GM06990 (cell line): Measurements from ENCODE around the gene INPP5A.
A peak's percentile ranks its signal among the peaks of the same experiment; 100 is the strongest.

Source experiments
- DNase-seq: peaks from one replicate; pipeline ENCODE4 v3.0.0-alpha.2; 2011; ENCODE audit not compliant: insufficient read length; ENCODE audit errors: extremely low read depth
- H3K27me3 ChIP-seq: replicated peaks from 2 replicates; pipeline ENCODE4 v1.6.0; 2011; ENCODE audit warnings: low read length; ENCODE audit not compliant: control insufficient read depth, insufficient read depth
- H3K36me3 ChIP-seq: 2 replicates; pipeline ENCODE4 v1.5.1; 2011; ENCODE audit warnings: low read length; ENCODE audit not compliant: control insufficient read depth, insufficient read depth
- H3K4me3 ChIP-seq: replicated peaks from 2 replicates; pipeline ENCODE4 v1.5.1; 2011; ENCODE audit warnings: low read depth, mild to moderate bottlenecking, control low read depth, low read length
- CTCF ChIP-seq: IDR thresholded peaks from 2 replicates; pipeline ENCODE4 v1.5.1; 2011; ENCODE audit warnings: low read length, control low read depth, mild to moderate bottlenecking, inconsistent platforms; ENCODE audit not compliant: insufficient read depth, poor library complexity, severe bottlenecking

The INPP5A gene

GRCh38 chr10:132540456-132540855 lies 2.9 kb downstream of the INPP5A start:
- Histone ChIP-seq H3K36me3 (no peaks in the 10 kb centered on the region), H3K27me3 (no peaks in the 10 kb centered on the region), H3K4me3 (peak overlapping the region; percentile 25)
- DNase-seq = no peak
- no peak for TF ChIP-seq CTCF

- TF ChIP-seq CTCF = no peak
- Histone ChIP-seq H3K27me3 (no peaks in the 10 kb centered on the region), H3K36me3 (no peaks in the 10 kb centered on the region), H3K4me3 (no peak overlapping the region)
- no peak for DNase-seq
These were observed 3.5 kb downstream of the INPP5A start for GRCh38 chr10:132541129-132541528.

GRCh38 chr10:132541601-132542011 lies 4.0 kb downstream of the INPP5A start:
- no peak for TF ChIP-seq CTCF
- no peak for DNase-seq
- H3K27me3 ChIP-seq = no peaks in the 10 kb centered on the region
- no peaks in the 10 kb centered on the region for H3K36me3 ChIP-seq
- no peak overlapping the region for H3K4me3 ChIP-seq

GRCh38 chr10:132542086-132542775 lies 4.6 kb downstream of the INPP5A start:
- Histone ChIP-seq H3K27me3 (no peaks in the 10 kb centered on the region), H3K36me3 (no peaks in the 10 kb centered on the region), H3K4me3 (no peak overlapping the region)
- DNase-seq = no peak
- TF ChIP-seq CTCF = no peak

GRCh38 chr10:132542819-132543218 lies 5.2 kb downstream of the INPP5A start:
- DNase-seq = no peak
- Histone ChIP-seq H3K27me3 (no peaks in the 10 kb centered on the region), H3K4me3 (no peak overlapping the region), H3K36me3 (no peaks in the 10 kb centered on the region)
- no peak for TF ChIP-seq CTCF
